Astrocyte of the hippocampus (primary cell): Measurements from ENCODE around the gene MRPL42.

Experiments used
- DNase-seq: peaks from one replicate; pipeline ENCODE4 v3.0.0; 2011; ENCODE audit warnings: low read depth, low spot score

Gene MRPL42

DNA sequence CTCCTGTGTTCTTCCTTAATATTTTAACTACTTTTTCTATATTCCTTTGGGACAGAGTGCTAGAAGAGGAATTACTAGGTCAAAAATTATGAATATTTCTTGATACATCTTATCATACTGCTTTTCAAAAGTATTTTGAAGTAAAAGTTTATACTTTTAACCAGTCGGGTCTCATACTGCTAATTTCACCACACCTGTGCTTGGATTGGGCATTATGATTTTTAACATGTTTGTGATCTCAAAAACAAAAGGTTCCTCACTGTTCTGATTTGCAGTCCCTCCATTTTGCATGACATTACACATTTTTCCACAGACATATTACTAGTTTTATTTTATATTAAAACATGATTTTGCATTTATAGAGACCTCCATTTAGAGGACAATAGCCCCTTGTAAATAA, 32.9 kb downstream of the MRPL42 start:
- DNase-seq: no peak

DNA sequence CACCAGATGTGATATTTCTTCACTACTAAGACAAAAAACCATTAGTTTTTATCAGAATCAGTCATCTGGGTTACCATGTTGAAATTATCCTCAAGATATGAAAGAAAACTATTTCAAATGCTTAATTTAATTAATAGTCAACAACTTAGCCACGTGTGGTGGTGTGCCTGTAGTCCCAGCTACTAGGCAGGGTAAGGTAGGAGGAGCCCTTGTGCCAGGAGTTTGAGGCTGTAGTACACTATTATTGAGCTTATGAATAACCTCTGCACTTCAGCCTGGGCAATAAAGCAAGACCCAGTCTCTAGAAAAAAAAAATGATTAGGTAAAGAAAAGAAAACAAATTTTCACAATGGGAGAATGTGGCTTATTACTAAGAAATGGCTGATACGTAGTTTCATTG, 33.4 kb downstream of the MRPL42 start:
- DNase-seq: no peak

DNA sequence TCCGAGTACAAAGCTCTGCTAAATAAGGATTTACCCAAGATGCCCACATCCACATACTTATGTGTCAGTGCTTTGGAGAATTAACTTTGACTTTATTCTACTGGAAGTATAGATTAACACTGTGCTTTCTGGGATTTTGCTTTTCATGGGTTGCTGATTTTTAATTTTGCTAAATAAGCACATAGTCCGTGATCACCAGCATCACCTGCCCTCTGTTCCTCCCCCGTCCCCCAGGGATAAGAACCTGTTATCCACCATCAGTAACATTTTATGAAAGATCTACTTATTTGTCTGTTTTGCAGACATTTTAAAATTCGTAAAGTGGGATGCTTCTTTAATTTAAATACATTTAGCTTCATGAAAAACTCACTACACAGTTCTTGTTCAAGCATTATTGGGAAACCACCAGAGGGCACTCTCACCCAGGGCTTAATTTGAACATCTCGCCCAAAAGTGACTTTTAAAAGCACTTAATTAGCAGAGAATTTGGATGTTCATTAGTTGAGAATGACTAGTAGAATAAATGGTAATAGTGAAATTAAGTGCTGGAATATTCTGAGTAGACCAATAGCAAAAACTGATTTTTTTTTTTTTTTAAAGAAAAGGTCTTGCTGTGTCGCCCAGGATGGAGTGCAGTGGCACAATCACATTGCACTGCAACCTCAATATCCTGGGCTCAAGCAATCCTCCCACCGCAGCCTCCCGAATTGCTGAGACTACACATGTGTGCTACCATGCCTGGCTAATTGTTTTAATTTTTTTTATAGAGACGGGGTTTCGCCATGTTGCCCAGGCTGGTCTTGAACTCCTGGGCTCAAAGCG, 35.7 kb downstream of the MRPL42 start:
- peak; percentile 61 for DNase-seq

DNA sequence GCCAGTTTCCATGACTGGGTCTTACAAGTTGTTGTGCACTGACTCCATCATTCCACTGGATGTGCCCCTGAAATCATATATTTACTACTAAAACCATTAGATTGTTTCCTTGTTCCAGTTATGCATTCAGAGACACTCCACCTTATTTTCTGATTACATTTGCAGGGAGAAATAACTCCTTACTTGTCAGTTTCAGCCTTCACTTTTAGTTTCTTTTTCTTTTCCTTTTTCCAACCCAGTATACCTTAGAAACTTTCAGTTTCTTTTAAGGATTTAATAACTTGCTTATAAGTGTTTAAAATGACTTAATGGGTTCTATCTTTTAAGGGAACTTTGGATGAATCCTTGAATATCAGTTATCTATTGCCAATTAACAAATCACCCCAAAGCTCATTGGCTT, 39.9 kb downstream of the MRPL42 start:
- DNase-seq: no peak

DNA sequence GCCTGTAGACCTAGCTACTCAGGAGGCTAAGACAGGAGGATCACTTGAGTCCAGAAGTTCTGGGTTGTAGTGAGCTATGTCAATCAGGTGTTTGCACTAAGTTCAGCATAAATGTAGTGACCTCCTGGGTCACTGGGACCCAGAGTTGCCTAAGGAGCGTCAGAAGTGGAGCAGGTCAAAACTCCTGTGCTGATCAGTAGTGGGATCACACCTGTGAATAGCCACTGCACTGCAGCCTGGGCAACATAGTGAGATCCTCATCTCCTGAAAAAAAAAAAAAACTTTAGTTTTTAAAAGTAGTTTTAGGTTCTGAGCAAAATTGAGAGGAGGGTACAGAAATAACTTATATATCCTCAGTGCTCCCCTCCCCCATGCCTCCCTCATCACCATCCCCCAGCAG, 42.2 kb downstream of the MRPL42 start:
- no peak for DNase-seq

DNA sequence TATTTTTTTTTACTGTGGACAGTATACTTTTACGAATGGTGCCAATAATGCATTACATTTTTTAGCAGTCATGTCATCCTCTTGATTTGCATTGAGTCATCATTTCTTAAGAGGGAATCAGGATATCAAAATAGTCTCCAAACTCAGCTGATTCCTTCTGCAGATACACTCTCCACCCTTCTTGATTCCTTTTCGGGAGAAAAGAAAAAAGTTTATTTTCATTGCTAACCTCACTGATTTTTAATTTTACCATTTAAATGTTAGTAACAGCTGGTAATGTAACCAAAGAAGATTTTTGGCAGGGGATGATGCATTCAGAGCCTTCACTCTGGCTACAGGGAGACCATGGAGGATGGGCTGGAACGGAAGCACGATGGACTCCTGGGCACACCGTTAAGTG, 47.5 kb downstream of the MRPL42 start:
- peak; percentile 37 for DNase-seq

DNA sequence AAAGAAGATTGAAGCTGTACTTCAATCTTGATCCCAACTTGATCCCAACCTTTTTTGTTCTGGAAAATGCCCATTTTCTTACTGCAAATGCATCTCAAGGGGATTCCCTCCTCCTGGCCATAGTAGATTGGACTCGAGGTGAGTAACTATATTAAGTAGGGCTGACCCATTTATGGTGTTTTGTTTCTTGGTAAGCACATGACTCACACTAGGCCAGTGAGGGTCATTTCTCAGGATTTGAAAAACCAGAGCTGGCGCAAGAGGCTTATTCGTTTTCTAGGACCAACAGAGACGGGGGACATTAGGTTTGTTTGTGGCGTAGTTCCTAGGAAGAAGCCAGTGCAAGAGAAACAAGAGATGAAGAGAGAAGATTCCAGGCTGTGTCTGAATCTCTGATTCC, 51.4 kb downstream of the MRPL42 start:
- peak; percentile 44 for DNase-seq

DNA sequence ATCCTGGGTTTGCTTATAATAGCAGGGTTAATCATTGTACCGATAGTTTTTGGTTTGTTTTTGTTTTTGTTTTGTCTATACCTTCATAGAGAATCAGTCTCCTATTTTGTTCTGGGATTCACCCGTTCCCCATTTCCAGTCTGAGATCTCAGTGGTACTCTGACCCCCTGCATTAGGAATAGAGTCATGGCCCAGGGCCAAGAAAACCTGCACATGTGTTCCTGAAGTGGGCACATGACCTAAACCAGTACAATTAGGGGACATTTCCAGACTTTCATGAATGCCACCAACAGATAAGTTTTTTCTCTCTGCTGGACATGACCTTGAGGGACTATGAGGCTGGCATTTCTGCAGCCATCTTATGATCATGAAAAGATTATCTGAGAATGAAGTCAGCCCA, 52.5 kb downstream of the MRPL42 start:
- no peak for DNase-seq

DNA sequence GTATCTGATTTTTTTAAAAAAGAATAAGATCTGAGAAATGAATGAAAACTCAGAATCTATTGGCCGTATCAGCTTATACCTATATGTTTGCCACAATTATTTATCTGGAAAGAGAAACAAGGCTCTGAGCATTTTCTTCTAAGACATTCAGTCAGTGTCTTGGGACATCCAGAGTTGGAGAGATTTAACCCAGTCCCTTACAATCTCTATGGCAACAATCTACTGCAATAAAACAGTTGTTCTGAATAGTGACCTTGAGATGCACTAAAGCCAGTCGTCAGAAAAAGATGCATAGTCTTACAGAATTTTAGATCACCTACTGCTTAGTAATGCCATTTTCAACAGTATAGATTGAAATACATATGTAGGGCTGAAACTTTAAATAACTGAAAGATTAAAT, 53.1 kb downstream of the MRPL42 start:
- DNase-seq: no peak

DNA sequence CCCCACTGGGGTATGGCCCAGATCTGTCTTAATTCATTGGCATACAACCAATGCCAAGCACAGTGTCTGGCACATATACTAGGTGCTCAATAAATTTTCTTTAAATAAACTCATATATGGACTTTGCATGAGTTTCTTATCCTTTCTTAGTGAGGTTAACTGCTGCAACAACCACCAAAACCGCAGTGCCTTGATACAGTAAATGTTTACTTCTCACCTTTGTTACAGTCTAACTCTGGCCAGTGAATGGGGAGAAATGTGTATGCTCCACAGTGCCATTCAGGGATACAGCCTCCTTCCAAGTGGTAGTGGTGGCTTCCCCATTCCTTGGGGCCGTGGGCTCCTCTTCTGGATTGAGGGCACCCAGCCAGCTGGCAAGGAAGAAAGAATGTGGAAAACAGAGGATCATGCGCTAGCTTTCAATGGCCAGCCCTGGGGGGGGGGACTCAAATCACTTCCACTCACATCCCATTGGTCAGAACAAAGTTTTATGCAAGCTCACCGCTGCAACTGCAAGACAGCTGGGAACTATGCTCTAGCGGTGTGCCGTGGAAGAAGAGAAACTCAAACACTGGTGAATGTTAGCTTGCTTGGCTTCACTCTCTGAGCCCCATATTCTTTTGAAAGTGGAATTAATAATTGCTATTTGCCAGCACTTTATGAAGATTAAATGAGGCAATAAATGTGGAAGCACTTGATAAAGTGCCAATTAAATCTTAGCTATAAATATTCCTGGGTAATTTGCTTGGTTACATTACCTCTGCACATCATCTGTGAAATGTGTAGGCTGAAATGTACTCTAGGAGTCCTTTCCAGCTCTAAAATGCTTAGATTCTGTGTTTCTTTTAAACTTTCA, 54.1 kb downstream of the MRPL42 start:
- peak; percentile 83 for DNase-seq

DNA sequence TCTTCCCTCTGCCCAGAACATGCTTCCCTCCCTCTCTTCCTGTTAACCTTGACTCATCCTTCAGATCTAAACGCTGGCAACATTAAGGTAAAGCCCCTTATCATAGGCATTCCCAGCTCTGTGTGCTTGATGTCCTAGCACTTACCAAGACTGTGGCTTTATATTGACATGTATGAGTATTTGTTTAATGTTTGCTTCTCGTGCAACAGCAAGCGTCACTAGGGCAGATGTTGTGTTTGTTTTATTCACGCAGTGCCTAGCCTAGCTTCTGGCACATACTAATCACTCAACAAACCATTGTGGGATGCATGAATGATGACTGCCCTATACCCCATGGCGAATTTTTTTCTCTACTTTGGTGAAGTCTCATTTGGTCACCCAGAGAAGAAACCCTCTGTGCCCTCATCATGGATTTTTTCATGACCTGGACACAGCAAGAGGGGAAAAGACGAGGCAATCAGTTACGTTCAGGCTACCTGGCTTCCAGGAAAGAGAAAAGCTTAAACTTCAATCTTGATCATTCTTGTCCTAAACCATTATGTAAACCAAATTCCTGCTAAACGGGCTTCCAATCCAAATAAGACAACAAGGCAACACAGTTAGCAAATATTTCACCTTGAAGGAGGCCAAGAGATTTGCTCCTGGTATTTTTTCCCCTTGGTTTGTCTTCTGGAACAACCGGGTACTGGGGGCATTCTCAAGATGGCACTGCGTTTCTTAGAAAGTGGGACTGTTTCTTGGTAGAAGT, 57.2 kb downstream of the MRPL42 start:
- DNase-seq: no peak

DNA sequence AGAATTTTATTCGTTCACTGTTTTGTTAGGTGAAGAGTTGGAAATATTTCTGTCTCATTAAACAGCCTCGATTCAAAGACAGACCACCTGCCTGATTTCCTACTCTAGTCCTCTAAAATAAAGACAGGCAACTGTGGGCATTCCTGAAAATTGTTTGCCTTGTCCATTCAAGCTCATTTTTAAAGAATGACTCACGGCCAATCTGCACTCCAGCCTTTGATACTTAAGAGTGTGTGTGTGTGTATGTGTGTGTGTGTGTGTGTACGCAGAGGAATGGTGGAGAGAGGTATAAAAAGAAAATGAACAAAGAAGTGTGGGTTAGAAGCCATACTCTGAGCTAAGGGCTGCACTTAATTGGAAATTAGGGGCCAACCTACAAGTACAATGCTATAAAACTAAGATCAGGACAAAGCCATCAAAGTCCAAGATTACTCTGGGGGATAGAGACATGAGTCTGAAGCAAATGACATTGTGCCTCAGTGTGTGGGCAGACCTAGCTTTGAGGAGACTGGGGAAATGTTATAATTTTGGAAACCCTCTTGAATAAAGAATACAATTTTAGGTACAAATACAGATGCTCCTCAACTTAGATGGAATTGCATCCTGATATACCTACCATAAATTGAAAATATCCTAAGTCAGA, 59.6 kb downstream of the MRPL42 start:
- peak; percentile 93 for DNase-seq

DNA sequence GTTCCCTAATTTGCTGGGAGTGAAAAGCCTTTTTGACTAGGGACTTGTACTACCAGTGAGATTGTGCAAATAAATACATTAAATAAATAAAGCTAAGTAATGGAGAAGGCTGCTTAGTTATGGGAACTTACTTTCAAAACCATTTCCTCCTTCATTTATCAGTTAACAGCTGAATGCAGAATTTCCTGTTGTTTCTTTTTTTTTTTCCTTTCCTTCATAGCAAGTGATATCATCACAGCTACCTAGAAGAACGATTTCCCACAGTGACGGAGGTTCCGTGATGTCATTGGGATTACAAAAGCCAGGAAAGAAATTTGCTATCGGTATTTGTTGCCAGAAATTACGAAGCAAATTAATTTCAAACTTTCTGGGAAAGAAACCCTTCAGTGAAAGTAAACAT, 63.0 kb downstream of the MRPL42 start:
- DNase-seq: no peak

DNA sequence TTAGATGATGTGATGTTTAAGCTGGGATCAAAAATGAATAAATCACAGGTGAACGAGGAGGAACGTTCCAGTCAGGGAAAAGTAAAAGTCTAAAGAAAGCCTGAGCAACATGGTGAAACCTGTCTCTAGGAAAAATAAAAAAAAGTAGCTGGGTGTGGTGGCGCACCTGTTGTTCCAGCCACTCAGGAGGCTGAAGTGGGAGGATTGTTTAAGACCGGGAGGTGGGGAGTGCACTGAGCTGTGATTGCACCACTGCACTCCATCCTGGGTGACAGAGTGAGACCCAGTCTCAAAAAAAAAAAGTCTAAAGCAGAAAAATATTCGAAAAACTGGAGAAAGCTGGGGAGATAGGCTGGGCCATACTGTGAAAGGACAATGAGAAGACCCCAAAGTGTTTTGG, 66.0 kb downstream of the MRPL42 start:
- no peak for DNase-seq

DNA sequence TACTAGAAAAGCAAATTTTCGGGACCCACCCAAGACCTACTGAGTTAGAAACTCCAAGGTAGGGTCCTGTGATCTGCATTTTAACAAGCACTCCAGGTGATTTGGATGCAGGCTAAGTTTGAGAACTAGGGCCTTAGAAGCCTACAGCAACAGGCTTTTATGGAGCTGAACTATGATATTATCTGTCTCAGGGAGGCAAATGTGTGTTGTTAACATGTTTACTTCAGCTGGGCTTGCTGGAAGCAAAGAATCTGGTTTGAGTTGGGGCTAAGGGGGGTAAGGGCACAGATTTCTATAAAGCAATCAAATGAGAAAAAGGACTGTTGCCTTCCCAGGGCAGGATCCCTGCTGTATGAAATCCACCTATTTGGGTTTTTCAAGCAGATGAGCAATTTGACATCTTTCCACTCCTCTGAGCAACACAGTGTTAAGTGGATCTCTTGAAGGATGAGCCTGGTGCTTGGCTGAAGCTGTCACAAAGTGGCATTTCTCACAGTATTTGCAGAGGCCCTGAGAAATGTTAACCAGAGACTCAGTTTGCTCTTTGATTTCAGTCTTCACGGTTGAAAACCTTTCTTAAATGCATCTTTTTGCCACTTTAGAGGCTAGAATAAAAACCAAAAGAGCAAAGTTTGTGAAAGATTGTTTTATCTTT, 68.9 kb downstream of the MRPL42 start:
- DNase-seq: no peak

DNA sequence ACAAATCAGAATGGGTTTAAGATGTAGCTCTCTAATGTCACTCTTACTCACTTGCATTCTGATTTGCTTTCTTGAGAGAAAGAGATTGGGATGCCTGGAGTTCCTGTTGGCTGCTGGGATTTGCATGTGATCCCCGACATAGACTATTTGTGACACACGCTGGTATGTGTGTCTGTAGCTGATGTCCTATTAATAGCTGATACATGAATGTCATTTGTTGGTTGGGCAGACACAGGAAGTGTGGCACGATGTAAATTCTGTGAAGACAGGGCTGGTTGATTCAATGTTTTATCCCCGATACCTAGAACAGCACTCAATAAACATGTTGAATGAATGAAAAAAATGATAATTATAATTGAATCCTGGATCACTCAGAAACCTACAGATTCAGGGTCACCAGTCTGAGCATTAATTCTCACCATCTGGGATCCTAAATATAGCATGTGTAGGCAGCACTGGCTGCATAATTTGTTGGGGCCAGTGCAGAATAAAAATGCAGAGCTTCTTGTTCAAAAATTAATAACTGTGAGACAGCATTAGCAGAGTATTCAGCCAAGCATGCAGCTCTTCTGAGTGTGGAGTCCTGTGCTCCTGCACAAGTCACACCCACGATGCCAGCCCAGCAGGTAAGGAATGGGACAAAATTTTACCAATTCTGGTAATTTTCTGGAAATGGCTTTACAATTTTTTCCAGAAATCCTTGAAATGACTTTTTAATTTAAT, 69.6 kb downstream of the MRPL42 start:
- DNase-seq: no peak

DNA sequence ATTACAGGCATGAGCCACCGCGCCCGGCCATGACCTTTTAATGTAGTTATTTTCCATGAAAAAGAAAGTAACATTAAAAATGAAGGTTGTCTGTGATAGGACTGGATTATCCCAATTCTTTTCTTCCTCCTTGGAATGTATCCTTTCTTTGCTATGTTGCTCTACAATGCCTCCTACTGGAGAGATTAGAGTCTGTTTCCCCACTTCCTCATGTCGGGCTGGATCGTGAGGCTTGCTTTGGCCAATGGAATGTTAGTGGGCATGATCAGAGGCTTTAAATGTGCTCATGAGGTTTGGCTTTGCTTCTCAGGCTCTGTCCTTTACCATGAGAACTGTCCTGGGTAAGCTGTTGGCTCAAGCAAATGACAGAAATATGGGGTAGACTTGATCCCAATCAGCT, 70.5 kb downstream of the MRPL42 start:
- DNase-seq: no peak

DNA sequence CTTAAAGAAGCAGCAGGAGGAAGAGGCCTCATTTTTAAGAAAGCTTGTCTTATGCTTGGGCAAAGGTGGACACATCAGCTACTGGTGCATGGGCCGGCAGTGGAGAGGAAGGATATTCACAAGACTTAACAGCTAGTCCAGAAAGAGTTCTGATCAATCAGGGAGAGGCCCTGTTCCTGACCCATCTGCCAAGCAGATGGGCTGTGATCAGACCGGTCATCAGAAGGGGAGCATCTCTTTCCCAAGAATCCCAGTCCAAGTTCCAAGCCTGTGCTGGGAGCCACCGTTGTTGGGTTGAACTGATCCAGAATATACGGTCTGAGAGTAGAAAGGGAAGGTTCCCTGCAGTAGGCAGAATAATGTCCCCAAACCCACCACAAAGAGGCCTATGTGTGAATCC, 72.5 kb downstream of the MRPL42 start:
- no peak for DNase-seq

DNA sequence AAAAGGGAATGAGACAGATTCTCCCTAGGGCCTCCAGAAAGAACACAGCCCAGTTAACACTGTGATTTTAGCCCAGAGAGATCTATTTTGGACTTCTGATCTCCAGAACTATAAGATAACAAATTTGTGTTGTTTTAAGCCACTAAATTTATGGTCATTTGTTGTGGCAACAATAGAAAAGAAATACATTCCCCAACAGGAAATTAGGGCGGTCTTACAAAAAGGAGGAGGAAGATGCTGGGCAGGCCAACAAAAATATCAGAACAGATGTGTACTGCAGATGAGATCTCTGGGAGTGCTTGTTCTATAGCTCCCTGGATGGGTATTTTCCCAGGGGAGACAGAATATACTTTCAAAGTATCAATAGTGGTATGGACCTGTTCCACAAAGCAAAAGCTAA, 73.2 kb downstream of the MRPL42 start:
- no peak for DNase-seq

DNA sequence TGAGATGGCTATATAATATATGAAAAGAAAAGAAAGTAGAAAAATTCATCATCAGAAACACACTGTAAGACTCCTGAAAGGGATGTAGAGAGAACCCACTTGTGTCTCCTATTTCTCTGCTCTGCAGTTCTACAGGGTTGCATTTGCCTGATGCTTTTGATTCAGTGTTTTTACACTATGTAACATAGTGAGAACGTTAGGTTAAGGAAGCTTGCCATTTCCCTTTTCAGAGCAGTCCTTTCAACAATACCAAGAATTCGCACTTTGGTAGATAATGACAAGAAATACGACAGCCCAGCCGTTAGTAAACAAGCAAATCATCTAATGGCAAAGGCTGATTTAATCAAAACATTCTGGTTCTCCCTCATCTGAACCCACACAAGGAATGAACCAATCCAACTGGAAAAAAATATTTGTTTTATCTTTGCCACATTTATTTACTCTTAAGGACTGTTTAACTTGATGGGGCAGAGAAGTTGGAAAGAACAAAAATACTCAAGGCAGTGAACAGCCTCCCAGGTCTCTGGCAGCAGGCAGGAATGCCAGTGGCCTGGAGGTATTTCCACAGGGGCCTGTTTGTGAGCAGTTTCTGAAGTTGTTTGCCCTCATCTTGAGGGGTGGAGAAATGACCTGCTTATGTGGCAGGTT, 74.4 kb downstream of the MRPL42 start:
- DNase-seq: peak; percentile 75
